Measurements from ENCODE around the gene PGBD5.

Gene PGBD5

DNA sequence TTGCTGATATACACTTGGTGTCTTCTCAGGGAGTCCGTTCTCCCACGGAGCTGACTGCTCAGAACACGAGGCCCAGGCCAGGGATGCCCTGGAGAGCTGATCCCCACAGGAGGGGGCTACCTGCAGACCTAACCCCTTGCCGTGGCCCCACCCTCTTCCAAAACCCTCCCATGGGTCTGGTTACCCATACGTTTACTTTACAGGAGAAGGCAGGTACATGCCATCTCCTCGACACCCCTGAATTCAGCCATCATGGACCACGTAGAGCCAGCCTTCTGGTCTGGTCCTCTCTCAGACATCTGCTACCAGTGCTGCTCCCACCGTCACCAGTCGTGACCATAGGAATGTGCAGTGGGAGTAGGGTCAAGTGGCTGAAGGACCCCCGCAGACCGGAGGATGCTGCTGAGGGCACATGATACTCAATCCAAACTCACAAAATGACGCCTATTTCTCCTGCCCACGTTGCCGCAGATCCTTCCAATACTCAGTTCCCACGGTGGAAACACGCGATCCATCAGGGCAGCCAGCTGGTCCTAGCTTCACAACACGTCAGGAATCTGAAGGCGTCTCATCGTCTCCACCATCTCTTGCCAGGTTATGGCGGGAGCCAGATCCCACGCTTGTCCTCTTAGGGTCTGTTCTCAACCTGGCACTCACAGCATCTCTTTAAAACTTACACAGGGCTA is 26.7 kb downstream of the PGBD5 start:
- no peak for DNase-seq (ENCODE audit: insufficient read length, low spot score)
- FAIRE-seq = no peak

DNA sequence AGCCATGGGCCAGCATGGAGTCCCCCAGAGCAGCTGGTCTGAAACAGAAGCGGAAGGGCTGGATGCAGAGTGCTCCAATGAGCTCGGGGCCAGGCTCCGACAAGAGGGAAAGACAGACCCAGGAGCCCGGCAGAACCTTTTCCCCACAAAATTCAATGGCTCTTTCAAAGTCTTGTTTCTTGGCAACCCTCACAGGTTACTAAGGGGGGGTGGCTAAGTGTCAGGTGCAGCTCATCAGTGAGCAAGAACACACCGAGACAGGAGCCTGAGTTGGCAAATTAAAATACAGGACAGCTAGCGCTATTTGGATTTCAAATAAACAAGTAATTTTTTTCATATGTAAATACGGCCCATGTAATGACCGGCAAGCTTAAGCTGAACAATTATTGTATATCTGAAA is 27.3 kb downstream of the PGBD5 start:
- no peak for DNase-seq (ENCODE audit: insufficient read length, low spot score)
- FAIRE-seq = no peak

DNA sequence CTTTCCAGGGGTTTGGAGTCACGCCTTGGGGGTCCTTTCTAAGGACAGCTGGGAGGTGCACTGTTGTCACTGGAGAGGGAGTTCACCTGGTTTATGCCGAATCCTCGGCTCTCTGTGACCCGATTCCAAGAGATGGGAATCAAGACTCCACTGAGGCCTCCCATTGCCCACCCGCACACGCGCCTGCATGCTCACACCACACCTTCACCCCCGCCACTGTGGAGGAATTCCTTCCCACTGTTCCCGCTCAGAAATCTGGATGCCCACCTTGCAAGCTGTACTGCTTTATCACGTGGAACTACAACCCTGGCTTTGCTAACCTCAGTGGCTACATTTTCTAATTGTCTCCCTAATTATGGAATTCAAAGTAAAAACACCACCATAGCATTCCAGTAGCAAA is 29.2 kb downstream of the PGBD5 start:
- DNase-seq (ENCODE audit: insufficient read length, low spot score) (no peak), FAIRE-seq (no peak)

DNA sequence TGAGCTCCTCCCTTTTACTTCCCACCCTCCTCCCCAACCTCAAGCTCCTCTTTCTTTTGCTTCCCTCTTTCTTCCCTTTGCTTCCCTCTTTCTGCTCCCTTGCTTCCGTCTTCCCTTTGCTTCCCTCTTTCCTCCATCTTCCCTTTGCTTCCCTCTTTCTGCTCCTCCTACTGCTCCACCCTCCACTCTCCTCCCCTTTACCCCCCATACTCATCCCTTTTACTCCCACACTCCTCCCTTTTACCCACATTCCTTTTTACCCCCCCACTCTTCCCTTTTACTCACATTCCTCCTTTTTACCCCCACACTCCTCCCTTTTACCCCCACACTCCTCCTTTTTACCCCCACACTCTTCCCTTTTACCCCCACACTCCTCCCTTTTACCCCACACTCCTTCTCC is 30.2 kb downstream of the PGBD5 start:
- DNase-seq (ENCODE audit: insufficient read length, low spot score) (no peak), FAIRE-seq (no peak)

DNA sequence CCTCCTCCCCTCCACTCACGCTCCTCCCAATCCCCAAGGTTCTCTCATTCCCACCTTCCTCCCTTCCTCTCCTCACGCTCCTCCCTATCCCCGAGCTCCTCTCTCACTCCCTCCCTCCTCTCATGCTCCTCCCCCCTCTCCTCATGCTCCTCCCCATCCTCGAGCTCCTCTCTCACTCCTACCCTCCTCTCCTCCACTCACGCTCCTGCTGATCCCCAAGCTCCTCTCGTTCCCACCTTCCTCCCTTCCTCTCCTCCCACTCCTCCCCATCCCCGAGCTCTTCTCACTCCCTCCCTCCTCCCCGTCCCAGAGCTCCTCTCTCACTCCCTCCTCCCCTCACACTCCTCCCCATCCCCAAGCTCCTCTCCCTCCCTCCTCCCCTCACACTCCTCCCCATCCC is 31.4 kb downstream of the PGBD5 start:
- FAIRE-seq = no peak

DNA sequence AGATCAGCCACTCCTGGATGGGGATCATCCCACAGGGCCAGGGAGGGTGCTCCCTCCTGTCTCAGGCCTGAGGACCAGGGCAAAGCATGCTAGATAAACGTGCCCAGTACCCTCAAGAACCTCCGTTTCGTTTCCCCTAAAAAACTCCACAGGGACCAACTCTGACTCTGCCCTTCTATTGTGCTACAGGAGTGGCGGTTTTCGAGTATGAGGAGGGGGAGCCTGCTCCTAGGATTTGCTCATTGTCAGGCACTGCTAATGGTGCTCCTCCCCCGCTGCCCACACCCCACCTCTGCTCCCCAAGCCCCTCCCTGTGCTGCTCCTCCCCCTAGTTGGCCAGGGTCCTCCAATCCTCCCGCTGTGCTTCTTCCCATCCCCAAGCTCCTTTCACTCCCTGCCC is 32.0 kb downstream of the PGBD5 start:
- FAIRE-seq (no peak), DNase-seq (ENCODE audit: insufficient read length, low spot score) (no peak)

More for the DNA sequence above, 31.4 kb downstream of the PGBD5 start:
- DNase-seq (ENCODE audit: insufficient read length, low spot score) = no peak

DNA sequence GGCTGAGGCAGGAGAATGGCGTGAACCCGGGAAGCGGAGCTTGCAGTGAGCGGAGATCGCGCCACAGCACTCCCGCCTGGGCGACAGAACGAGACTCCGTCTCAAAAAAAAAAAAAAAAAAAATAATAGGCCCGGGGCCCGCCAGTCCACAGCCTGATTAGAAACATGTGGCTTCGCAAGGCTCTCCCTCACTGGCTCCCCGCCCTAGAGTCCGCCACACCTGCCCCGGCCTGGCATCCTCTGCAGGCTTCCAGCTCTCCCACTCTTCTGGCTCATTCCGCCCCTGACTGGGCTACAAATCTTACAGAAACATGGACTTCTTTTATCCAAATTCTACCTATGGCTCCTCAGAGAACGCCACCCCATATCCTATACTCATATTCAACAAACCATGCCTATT is 32.4 kb downstream of the PGBD5 start:
- DNase-seq (ENCODE audit: insufficient read length, low spot score) (no peak), FAIRE-seq (no peak)

DNA sequence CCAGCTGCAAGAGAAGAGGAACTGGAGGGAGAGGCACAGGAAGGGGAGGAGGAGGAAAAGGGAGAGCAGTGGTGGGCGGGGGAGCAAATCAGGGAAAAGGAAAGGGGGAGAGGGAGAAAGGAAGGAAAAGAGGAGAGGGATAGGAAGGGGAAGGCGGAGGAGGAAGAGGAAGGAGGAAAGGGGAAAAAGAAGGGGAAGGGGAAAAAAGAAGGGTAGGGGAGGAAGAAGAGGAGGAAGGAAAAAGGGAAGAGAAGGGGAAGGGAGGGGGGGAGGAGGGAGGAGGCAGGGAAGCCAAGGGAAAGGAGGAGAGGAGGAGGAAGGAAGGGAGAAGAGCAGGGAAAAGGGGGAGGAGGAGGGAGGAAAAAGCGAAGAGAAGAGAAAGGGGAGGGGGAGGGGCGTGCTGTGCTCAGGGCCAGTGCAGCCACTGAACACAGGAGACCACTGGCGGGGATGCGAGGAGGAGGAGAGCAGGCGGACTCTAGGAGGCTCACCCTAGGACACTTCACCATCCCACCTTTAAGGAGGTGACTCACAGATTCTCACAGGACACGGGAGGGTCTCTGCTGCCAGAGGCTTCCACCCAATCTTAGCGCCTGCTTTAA is 33.1 kb downstream of the PGBD5 start:
- FAIRE-seq (no peak), DNase-seq (ENCODE audit: insufficient read length, low spot score) (no peak)

DNA sequence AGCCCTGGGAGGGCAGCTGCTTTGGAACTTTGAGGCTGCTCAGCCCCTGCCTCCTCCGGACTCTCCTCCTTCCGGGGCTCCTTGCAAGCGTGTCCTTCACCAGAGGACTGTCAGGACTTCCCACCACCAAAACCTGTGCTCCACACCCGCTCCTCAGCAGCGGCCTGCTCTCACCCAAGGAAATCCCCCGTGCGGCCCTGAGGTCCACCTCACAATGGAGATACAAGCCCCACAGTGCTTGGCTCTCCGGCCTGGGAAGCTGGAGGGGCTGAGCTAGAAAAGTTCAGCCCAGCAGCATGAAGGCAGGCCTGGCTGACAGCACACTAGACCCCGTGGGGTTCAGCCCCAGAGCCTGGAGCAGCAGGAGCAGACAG is 33.6 kb downstream of the PGBD5 start:
- no peak for FAIRE-seq
- DNase-seq (ENCODE audit: insufficient read length, low spot score) = no peak

DNA sequence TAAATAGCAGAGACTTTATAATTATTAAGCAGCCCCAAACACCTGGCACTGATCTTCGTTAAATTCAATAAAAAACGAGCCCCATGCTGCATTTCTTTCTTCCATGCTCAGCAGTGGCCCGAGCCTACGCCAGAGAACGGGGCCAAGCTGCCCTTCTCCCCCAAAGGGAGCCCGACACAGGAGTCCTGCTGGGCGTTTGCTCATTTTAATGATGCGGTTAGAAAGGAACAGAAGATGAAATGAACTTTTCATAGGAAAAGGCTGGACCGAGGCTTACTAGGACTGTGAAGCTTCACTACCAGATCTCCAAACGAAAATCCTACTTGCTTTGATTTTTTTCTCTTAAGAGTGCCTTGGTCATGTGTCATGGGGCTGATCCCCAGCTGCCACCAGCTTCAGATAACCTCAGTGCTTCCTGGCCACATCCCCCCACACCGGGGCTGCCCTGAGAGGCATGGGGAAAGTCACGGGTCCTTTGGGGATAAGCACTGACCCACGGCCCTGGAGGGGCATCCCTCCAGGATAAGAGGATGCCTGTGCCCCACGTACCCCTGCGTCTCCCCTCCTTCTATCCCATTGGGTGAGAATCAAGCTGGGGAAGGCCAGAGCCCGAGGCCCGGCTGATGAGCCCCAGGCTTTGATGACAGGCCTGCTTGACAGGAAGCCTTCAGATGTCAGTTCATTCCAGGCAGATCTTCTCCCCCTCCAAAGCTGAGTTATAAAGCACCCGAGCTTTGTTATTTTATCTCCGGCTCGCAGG is 34.2 kb downstream of the PGBD5 start:
- FAIRE-seq = no peak
- DNase-seq (ENCODE audit: insufficient read length, low spot score) = no peak

DNA sequence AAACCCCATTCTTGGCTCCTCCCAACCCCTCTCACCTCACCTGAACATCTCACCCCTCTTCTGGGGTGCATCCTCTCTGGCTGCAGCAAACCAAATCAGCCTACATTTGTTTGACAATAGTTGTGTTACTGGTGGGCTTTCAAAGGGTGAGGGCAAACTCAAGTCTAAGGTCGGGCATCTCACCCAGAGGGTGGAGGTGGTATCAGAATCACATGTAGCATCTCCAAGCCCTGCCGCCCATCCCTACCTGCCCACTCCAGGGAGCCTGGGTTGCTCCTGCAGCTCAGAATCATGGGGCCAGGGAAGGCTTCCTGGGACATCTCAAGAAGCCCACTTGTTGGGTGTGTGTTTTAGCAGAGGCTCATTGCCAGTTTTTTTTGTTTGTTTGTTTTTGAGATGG is 35.8 kb downstream of the PGBD5 start:
- FAIRE-seq (no peak), DNase-seq (ENCODE audit: insufficient read length, low spot score) (no peak)

DNA sequence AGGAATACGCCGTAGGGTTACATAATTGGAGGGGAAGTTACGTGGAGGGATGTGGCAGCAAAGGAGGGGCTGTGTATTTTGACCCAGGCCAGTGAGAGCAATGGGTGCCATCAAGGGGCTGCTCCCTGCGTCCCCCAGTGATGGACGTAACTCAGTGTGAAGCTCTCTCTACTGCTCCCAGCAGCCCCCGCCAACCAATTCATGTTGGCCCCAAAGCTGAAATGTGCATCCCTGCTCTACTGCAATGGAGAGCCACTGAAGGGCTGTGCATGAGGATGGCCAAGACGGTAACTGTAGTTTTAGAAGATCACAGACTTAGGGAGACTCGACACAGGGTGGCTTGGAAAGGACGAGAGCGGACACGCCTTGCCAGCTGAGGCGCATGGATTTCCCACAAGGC is 38.3 kb downstream of the PGBD5 start:
- DNase-seq (ENCODE audit: insufficient read length, low spot score) (no peak), FAIRE-seq (no peak)

DNA sequence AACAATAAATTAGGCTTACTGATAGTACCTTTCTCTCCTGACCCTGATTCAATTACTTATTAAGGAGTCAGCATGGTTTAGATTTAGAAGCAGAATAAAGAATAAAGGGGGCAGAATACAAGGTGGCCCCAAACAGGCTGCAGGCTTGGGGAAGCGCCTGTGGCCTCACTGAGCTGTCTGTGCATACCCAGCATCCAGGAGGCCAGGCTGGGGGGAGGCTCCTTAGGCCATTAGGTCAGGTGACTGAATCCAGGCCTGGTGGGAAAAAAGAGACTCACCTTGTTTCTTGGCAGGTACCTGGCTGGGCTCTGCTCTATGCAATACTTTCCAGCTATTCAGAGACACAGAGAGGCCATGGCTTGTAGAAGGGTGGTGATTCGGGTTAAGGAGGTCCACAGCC is 38.8 kb downstream of the PGBD5 start:
- FAIRE-seq = no peak

DNA sequence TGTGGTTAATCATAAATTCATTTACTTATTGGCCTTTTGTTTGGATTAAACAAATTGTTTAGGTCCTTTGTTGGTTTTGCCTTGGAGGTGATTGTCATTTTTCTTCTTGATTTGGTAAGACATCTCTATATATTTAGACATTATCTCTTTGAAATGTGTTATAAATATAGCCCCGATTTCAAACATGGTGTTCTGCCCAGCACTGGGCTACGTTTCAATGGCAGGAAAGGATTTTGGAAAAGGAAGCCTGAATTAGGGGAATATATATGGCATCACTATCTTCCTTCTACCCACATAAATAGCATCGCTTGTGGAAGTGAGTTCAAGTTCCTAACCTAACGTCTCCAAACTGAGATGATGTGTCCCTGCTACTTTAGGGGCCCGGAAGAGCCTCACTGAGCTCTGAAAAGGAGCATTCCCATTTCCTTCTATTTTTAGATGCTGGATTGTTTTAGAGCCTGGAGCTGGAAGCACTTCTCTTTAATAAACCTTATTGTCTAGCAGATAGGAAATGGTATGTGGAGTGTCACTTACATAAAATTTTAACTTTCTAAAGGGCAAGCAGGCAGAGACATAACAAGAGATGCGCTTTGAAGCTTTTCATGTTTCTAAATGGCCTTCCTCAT is 39.4 kb downstream of the PGBD5 start:
- FAIRE-seq = no peak
- DNase-seq (ENCODE audit: insufficient read length, low spot score) = no peak

More for the DNA sequence above, 38.8 kb downstream of the PGBD5 start:
- DNase-seq (ENCODE audit: insufficient read length, low spot score) = no peak

DNA sequence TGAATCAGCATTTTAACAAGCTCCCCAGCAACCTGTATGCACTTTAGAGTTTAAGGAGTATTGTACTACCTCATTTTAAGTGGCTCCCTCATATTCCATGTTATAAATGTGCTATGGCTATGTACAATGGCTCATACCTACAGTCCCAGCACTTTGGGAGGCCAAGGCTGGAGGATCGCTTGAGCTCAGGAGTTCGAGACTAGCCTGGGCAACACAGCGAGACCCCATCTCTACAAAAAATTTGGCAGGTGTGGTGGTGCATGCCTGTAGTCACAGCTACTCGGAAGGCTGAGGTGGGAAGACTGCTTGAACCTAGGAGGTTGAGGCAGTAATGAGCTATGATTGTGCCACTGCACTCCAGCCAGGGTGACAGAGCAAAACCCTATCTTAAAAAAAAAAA is 40.2 kb downstream of the PGBD5 start:
- FAIRE-seq (no peak), DNase-seq (ENCODE audit: insufficient read length, low spot score) (no peak)

DNA sequence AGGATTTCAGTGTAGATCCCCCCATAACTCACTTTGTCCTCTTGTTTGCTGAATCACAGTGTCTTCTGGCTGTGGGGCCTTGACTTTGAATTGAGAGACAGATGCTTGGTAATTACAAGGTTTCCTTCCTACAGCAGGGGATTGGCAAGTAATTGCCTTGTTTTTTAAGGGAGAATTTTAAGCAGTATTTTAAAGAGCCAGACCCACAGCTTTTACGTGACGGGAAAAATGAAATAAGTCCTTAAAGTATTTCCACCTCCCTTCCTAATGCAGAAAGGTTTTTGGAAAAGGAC is 41.0 kb downstream of the PGBD5 start:
- DNase-seq (ENCODE audit: insufficient read length, low spot score) (no peak), FAIRE-seq (no peak)

DNA sequence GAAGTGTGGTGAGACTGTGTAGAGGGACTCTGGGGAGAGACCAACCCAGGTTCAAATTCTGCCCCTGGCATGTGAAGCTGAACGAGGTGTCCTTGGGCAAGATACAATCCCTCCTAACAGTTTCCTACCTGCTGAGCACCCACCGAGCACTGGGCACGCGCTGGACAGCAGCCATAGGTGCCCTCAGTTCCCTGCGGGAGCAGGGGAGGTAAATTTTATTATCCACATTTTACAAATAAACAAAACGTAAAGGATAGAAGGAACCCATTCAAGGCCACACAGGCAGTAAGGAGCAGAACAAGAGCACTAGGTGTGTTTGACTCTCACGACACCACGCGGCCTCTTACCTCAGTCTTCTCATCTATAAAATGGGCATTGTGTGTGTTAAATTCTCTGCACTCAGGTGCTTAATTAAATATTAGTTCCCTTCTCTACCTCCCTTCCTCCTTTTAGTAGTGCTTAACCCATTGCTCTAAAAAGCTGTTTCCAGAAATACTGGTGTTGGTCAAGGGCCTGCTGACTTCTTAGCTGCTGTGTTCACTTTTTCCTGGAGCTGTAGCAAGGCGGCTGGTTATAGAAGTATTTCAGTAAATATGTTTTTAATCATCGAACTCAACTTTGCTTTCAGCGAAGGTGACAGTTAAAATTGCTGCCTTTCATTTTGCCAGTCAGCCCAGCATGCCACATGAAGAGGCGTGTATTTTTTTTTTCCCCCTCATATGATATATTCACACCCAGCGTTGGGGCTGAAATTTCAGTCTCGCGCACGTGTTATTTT is 41.6 kb downstream of the PGBD5 start:
- no peak for FAIRE-seq
- DNase-seq (ENCODE audit: insufficient read length, low spot score) = no peak

DNA sequence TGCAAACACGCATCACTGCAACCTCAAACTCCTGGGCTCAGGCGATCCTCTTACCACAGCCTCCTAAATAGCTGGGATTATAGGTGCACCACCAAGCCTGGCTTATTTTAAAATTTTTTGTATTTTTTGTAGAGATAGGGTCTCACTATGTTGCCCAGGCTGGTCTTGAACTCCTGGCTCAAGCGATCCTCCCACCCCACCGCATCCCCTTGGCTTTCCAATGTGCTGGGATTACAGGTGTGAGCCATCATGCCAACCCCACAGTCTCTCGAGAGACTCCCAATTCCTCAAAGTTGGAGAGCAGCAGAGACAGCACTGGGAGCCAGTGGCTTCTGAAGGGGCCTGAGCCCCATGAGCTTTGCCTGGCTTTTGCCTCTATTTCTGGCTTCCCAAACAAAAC is 42.7 kb downstream of the PGBD5 start:
- FAIRE-seq = no peak
- DNase-seq (ENCODE audit: insufficient read length, low spot score) = no peak

DNA sequence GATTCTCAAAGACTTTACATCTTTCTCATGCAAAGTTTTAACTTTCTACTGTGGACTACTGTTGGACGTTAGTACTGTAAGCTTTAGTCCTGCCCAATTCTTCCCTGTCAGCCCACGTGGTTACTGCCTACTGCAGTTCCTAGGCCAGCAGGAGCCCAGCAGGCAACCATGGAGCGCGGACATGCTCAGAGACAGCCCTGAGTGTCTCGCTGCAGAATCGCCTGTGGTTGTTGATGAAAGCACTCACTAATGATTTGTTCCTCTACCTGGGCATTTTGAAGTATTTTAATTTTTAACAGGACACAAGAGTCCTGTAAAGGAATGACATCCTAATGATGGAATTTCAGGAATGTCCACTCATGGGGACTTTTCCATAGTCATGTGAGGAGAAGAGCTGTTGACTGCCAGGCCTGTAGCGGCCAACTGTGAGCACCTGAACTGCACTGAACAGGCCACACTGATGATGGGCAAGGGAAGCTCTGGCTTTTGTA is 44.1 kb downstream of the PGBD5 start:
- FAIRE-seq (no peak), DNase-seq (ENCODE audit: insufficient read length, low spot score) (no peak)

DNA sequence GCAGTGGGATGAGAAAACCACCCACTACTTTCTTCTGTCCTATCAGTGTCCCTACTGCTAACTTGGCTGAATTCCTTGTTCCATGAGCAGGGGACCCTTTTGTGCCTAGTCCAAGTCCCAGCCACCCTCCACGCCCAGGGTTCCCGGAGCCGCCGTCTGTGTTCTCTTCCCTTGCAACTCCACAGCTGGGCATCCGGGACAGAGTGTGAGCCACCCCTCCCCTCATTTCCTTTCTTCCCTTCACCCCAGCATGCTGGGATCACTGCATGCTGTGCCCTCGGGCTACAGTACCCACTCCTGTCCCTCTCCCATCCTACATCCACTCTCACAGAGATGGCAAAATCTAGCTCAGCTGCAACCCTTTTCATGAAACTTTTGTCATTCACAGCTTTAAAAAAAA is 44.5 kb downstream of the PGBD5 start:
- FAIRE-seq (no peak), DNase-seq (ENCODE audit: insufficient read length, low spot score) (no peak)

DNA sequence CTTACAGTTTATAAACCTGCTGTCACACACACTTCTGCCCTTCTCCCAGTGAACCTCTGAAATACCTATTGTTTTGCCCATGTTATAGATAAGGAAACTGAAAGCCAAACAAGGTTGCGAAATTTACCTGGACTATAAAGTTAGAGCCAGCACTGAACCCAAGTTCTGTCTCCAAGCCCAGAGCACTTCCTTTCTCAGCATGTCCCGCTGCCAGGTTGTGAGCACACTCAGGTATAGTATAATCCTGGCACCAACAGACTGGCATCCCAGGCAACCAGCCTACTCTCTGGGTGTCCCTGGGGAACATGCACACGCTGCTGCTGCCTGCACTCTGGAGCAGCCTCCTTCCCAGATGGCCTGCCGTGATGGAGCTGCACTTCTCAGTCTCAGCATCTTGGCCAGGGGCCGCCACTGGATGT is 45.1 kb downstream of the PGBD5 start:
- DNase-seq (ENCODE audit: insufficient read length, low spot score) (no peak), FAIRE-seq (no peak)

All from GM19239 (cell line).